KMS-11 (cell line): ENCODE results near the gene RIPOR1.

Source experiments
- H2AFZ ChIP-seq: fragments of 200-600 bp; sonication (generic); 2 replicates; pipeline ENCODE4 v1.6.1; 2016; ENCODE audit warnings: antibody characterized with exemption, mixed run types, low read depth
- H3K27ac ChIP-seq: fragments of 200-600 bp; sonication (generic); 2 replicates; pipeline ENCODE4 v1.6.1; 2016; ENCODE audit warnings: mild to moderate bottlenecking, mixed run types
- H3K27me3 ChIP-seq: fragments of 200-600 bp; sonication (generic); 2 replicates; pipeline ENCODE4 v1.6.1; 2017; ENCODE audit warnings: mild to moderate bottlenecking, low read depth, mixed run types, moderate library complexity; ENCODE audit not compliant: insufficient read depth
- H3K36me3 ChIP-seq: fragments of 200-600 bp; sonication (generic); 2 replicates; pipeline ENCODE4 v1.6.1; 2017; ENCODE audit warnings: mild to moderate bottlenecking, mixed run types; ENCODE audit not compliant: insufficient read depth
- H3K4me1 ChIP-seq: fragments of 200-600 bp; sonication (generic); 2 replicates; pipeline ENCODE4 v1.6.1; 2016; ENCODE audit warnings: mild to moderate bottlenecking, low read depth, mixed run types; ENCODE audit not compliant: poor library complexity, severe bottlenecking
- H3K4me2 ChIP-seq: fragments of 200-600 bp; sonication (generic); 2 replicates; pipeline ENCODE4 v1.7.0; 2016; ENCODE audit warnings: mild to moderate bottlenecking, mixed run types
- H3K4me3 ChIP-seq: fragments of 200-600 bp; sonication (generic); IDR thresholded peaks from 2 replicates; pipeline ENCODE4 v1.6.1; 2017; ENCODE audit warnings: low read depth, low read length, mixed read lengths; ENCODE audit not compliant: insufficient read depth
- H3K79me2 ChIP-seq: fragments of 200-600 bp; sonication (generic); 2 replicates; pipeline ENCODE4 v1.6.1; 2016; ENCODE audit warnings: low read depth, mixed run types; ENCODE audit not compliant: insufficient read depth
- H3K9ac ChIP-seq: fragments of 200-600 bp; sonication (generic); 2 replicates; pipeline ENCODE4 v1.6.1; 2016; ENCODE audit warnings: mild to moderate bottlenecking, mixed run types
- H4K20me1 ChIP-seq: fragments of 200-600 bp; sonication (generic); 2 replicates; pipeline ENCODE4 v1.6.1; 2016; ENCODE audit warnings: mild to moderate bottlenecking, mixed run types; ENCODE audit not compliant: insufficient read depth
- CTCF ChIP-seq: fragments of 200-600 bp; sonication (generic); conservative IDR thresholded peaks from 2 replicates; pipeline ENCODE4 v1.6.1; 2017; ENCODE audit warnings: low read depth, mild to moderate bottlenecking, antibody characterized with exemption, low read length, moderate library complexity, mixed read lengths

RIPOR1 gene

GRCh38 chr16:67549936-67550335, 21.3 kb downstream of the RIPOR1 start:
- Histone ChIP-seq H3K4me1 (peaks cover 25% of the 10 kb centered on the region), H4K20me1 (no peaks in the 10 kb centered on the region), H3K36me3 (no peaks in the 10 kb centered on the region), H3K4me3 (no peak overlapping the region), H3K27me3 (no peaks in the 10 kb centered on the region), H3K4me2 (no peak overlapping the region), H2AFZ (no peak overlapping the region), H3K9ac (no peak overlapping the region), H3K27ac (no peak overlapping the region), H3K79me2 (no peaks in the 10 kb centered on the region)
- TF ChIP-seq CTCF = no peak

- H3K4me2 ChIP-seq = no peak overlapping the region
- no peaks in the 10 kb centered on the region for H3K27me3 ChIP-seq
- TF ChIP-seq CTCF = no peak
- no peak overlapping the region for H3K4me3 ChIP-seq
- H3K27ac ChIP-seq = no peak overlapping the region
- no peaks in the 10 kb centered on the region for H3K36me3 ChIP-seq
- no peaks in the 10 kb centered on the region for H3K79me2 ChIP-seq
- H4K20me1 ChIP-seq = no peaks in the 10 kb centered on the region
- H3K9ac ChIP-seq = no peak overlapping the region
- peaks cover 25% of the 10 kb centered on the region for H3K4me1 ChIP-seq
- no peak overlapping the region for H2AFZ ChIP-seq
Measured at GRCh38 chr16:67551091-67551490, 22.5 kb downstream of the RIPOR1 start.

- Histone ChIP-seq H3K4me2 (no peak overlapping the region), H3K79me2 (no peaks in the 10 kb centered on the region), H2AFZ (no peak overlapping the region), H3K36me3 (no peaks in the 10 kb centered on the region), H3K4me1 (peaks cover 18% of the 10 kb centered on the region), H3K9ac (no peak overlapping the region), H3K27me3 (no peaks in the 10 kb centered on the region), H4K20me1 (no peaks in the 10 kb centered on the region), H3K27ac (no peak overlapping the region), H3K4me3 (no peak overlapping the region)
- TF ChIP-seq CTCF = no peak
Measured at GRCh38 chr16:67551972-67552371, 23.3 kb downstream of the RIPOR1 start.

GRCh38 chr16:67552476-67552875, 23.8 kb downstream of the RIPOR1 start:
- H4K20me1 ChIP-seq = no peaks in the 10 kb centered on the region
- no peaks in the 10 kb centered on the region for H3K27me3 ChIP-seq
- no peak overlapping the region for H2AFZ ChIP-seq
- no peaks in the 10 kb centered on the region for H3K36me3 ChIP-seq
- no peak for TF ChIP-seq CTCF
- H3K4me3 ChIP-seq = no peak overlapping the region
- H3K27ac ChIP-seq = no peak overlapping the region
- no peaks in the 10 kb centered on the region for H3K79me2 ChIP-seq
- peaks cover 13% of the 10 kb centered on the region for H3K4me1 ChIP-seq
- no peak overlapping the region for H3K4me2 ChIP-seq
- H3K9ac ChIP-seq = no peak overlapping the region
